T-helper 22 cell (primary cell): ENCODE results near the gene DCTN4.
"Not testable (repeated sequence)": the region's sequence is repeated elsewhere in the genome, so short reads cannot be mapped to it uniquely, and the experiment has no call there.

Experiments used
- DNase-seq: peaks from one replicate; pipeline ENCODE4 v3.0.0-alpha.2; 2020; ENCODE audit warnings: low read depth

DCTN4 gene

GRCh38 chr5:150758531-150759333 is at the start of gene DCTN4:
Gene DCTN4 (minus strand): TSS chr5:150759017. CDS start chr5:150758993, 24 bp downstream.
- DNase-seq = peak; percentile 90

- no peak for DNase-seq
Observed at GRCh38 chr5:150804388-150804787, 45.6 kb upstream of the DCTN4 start.

GRCh38 chr5:150801117-150801927 is 42.5 kb upstream of the DCTN4 start:
- DNase-seq = no peak

GRCh38 chr5:150797384-150797783 is 38.6 kb upstream of the DCTN4 start:
- no peak for DNase-seq

GRCh38 chr5:150794927-150795326 is 36.1 kb upstream of the DCTN4 start:
- no peak for DNase-seq

- DNase-seq = not testable (repeated sequence)
Observed at GRCh38 chr5:150793423-150793888, 34.6 kb upstream of the DCTN4 start.

- no peak for DNase-seq
Observed at GRCh38 chr5:150791536-150791935, 32.7 kb upstream of the DCTN4 start.

- peak; percentile 57 for DNase-seq
Observed at GRCh38 chr5:150789943-150790611, 31.3 kb upstream of the DCTN4 start.

- no peak for DNase-seq
Observed at GRCh38 chr5:150789450-150789849, 30.6 kb upstream of the DCTN4 start.

GRCh38 chr5:150788977-150789376 is 30.2 kb upstream of the DCTN4 start:
- no peak for DNase-seq

- DNase-seq = no peak
Observed at GRCh38 chr5:150787656-150788055, 28.8 kb upstream of the DCTN4 start.

- DNase-seq = no peak
Observed at GRCh38 chr5:150786876-150787275, 28.1 kb upstream of the DCTN4 start.

GRCh38 chr5:150785950-150786349 is 27.1 kb upstream of the DCTN4 start:
- DNase-seq = no peak

GRCh38 chr5:150783422-150783928 is 24.7 kb upstream of the DCTN4 start:
- DNase-seq = peak; percentile 68

GRCh38 chr5:150782850-150783249 is 24.0 kb upstream of the DCTN4 start:
- no peak for DNase-seq

GRCh38 chr5:150781706-150782614 is 23.1 kb upstream of the DCTN4 start:
- DNase-seq = no peak

GRCh38 chr5:150780816-150781221 is 22.0 kb upstream of the DCTN4 start:
- DNase-seq = no peak

GRCh38 chr5:150780187-150780692 is 21.4 kb upstream of the DCTN4 start:
- DNase-seq = no peak

- DNase-seq = no peak
Observed at GRCh38 chr5:150779397-150780186, 20.8 kb upstream of the DCTN4 start.
